GM12872 (cell line): ENCODE results near the gene GALNT1.

Experiments
- CTCF ChIP-seq: IDR thresholded peaks from 3 replicates; pipeline ENCODE4 v1.5.1; 2011; ENCODE audit warnings: low read depth, mild to moderate bottlenecking, low read length, moderate library complexity; ENCODE audit not compliant: insufficient read depth

GALNT1 gene

GRCh38 chr18:35610089-35610488 lies 28.5 kb downstream of the GALNT1 start:
- TF ChIP-seq CTCF = no peak

GRCh38 chr18:35610724-35611123 lies 29.2 kb downstream of the GALNT1 start:
- no peak for TF ChIP-seq CTCF

- TF ChIP-seq CTCF = no peak
Observed at GRCh38 chr18:35611518-35611917, 30.0 kb downstream of the GALNT1 start.

GRCh38 chr18:35616074-35616473 lies 34.5 kb downstream of the GALNT1 start:
- no peak for TF ChIP-seq CTCF

- no peak for TF ChIP-seq CTCF
Observed at GRCh38 chr18:35616664-35617423, 35.3 kb downstream of the GALNT1 start.

GRCh38 chr18:35617865-35618264 lies 36.3 kb downstream of the GALNT1 start:
- TF ChIP-seq CTCF = no peak

GRCh38 chr18:35618289-35618688 lies 36.7 kb downstream of the GALNT1 start:
- no peak for TF ChIP-seq CTCF

GRCh38 chr18:35618696-35619095 lies 37.2 kb downstream of the GALNT1 start:
- TF ChIP-seq CTCF = no peak
